ENCODE data around the gene PIK3C2G.

The PIK3C2G gene

DNA sequence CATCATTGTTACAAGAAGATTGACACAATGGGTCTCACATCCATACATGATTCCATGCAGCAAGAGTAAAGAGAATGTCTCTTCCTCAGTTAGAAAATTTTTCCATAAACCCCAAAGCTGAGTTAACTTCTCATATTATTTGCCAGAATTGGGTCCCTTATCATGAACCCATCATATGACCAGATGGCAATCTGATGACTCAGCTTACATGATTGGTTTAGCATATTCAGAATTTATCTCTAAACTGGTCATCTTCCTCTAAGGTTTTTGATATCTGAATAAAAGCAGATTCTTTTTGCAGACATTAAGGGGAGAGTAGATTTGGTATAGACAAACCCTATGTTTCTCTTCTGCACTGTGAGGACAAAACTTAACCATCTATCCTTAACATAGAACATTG lies 174.9 kb downstream of the PIK3C2G start:
- Mint-ChIP-seq H3K36me3 (ENCODE audit: low read depth) (no peaks in the 10 kb centered on the region), H3K4me3 (no peak overlapping the region), H3K9me3 (peaks cover 3% of the 10 kb centered on the region), H3K27ac (no peak overlapping the region), H3K27me3 (no peaks in the 10 kb centered on the region), H3K4me1 (ENCODE audit: low read depth) (no peaks in the 10 kb centered on the region)

DNA sequence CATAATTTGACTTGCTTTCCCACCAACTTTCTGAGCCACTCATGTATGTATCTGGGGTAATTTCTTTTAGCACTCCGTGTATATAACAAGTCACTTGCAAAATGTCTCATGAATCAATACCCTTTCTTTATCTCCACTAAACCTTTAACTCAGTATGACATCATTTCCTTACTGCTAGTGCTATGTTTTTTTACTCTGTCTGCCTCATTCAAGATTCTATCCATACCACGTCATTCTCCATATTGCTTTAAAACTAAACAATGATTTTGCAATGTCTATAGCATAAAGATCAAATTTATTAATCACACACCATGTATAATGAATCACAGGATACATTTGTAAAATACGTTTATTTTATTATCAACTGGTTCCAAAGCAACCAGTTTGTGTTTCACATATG lies 178.2 kb downstream of the PIK3C2G start:
- Mint-ChIP-seq H3K9me3 (peaks cover 3% of the 10 kb centered on the region), H3K27me3 (no peaks in the 10 kb centered on the region), H3K27ac (no peak overlapping the region), H3K36me3 (ENCODE audit: low read depth) (no peaks in the 10 kb centered on the region), H3K4me1 (ENCODE audit: low read depth) (no peaks in the 10 kb centered on the region), H3K4me3 (no peak overlapping the region)

DNA sequence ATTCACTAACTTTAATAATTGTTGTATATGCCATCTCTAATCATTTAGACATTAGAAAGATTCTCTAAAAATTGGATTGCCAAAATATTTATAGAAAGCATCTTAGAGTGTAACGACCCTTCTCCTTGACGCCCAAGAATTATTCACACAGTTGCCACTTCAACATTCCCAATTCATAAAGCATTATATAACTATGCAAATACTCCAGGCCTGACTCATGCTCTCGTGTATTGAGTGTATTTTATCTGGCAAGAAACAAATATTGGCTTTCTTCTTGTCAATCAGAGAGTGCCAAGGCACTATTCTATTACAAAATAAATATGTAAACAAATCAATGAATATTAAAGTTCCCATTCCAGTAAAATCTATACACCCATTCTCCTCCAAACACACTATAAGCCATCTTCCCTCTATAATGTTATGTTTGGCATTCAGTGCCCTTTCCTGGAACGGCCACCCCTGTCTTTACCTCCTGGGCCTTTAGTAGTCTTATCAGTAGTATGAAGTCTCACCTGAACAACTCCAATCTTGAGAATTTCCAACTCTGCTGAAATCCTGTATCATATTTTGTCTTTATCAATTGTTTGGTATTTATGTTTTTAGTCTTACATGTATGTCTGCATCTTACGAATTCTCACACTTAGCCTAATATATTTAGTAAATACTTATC lies 182.6 kb downstream of the PIK3C2G start:
- Mint-ChIP-seq H3K36me3 (ENCODE audit: low read depth) (no peaks in the 10 kb centered on the region), H3K9me3 (peaks cover 3% of the 10 kb centered on the region), H3K27me3 (no peaks in the 10 kb centered on the region), H3K4me1 (ENCODE audit: low read depth) (no peaks in the 10 kb centered on the region), H3K4me3 (no peak overlapping the region), H3K27ac (no peak overlapping the region)

DNA sequence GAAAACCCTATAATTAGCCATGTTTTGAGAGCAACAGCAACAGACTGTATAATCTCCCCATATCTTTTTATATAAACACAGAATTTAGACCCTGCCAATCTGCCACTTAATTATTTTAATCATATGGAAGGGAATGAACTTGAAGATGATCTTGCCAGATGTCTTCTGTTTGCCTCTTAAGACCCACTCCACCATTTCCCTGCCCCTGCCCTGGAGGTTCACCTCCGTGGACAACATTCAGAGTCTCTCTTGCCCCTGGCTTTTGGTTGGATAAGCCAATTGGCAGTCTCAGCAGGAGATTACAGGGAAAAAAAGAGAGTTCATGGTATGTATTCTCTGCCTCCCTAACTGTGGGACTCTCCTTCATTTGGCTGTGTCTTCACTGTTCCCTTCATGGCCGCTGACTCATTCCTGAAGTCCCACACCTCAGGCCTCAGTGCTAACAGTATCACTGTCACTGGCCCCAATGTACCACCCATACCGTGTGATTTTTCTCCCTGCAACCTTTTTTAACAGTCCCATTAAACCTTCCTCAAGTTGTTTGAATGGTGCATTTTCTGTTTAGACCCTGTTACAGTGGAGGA lies 184.8 kb downstream of the PIK3C2G start:
- Mint-ChIP-seq H3K27ac (no peak overlapping the region), H3K27me3 (no peaks in the 10 kb centered on the region), H3K4me1 (ENCODE audit: low read depth) (no peaks in the 10 kb centered on the region), H3K36me3 (ENCODE audit: low read depth) (no peaks in the 10 kb centered on the region), H3K9me3 (peaks cover 3% of the 10 kb centered on the region), H3K4me3 (no peak overlapping the region)

DNA sequence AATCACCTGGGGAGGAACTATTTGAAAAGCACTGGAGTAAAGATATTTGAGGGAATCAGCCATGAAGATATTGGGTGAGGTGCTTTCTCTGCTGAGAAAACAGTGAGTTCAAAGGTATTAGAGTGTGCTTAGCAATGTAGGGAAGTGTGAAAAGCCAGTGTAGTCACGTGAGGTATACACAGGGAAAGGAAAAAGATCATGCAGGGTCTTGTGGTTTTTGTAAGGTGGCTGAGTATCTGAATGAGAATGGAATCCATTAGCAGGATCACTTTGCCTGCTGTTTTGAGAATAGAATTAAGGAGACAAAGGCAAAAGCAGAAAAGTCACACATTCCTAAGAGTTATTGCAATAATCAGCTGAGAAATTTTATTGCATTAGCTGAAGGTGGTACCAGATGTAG lies 193.0 kb downstream of the PIK3C2G start:
- Mint-ChIP-seq H3K36me3 (ENCODE audit: low read depth) (no peaks in the 10 kb centered on the region), H3K27ac (no peak overlapping the region), H3K4me3 (no peak overlapping the region), H3K4me1 (ENCODE audit: low read depth) (no peaks in the 10 kb centered on the region), H3K27me3 (no peaks in the 10 kb centered on the region), H3K9me3 (peaks cover 13% of the 10 kb centered on the region)

DNA sequence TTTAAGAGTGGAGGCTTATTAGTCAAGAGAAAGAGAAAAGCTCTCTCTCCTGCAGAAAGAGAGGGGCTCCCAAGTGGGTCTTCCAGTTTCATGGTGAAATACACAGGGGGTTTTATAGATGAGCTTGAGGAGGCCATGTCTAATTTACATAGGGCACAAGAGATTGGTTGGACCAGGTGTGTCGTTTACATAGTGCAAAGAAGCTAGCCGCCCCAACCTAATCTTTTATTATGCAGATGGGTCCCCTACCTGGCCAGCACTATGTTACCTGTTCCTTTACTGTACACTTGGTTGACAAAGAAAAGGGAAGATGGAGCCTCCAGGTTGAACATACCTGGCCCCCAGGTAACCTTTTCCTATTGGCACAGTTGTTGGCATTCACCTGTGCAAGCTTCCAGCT lies 195.0 kb downstream of the PIK3C2G start:
- H3K27ac Mint-ChIP-seq, result no peak overlapping the region
- H3K9me3 Mint-ChIP-seq, result peaks cover 10% of the 10 kb centered on the region
- H3K36me3 Mint-ChIP-seq (ENCODE audit: low read depth), result no peaks in the 10 kb centered on the region
- no peaks in the 10 kb centered on the region for H3K4me1 Mint-ChIP-seq (ENCODE audit: low read depth)
- H3K4me3 Mint-ChIP-seq, result no peak overlapping the region
- H3K27me3 Mint-ChIP-seq, result no peaks in the 10 kb centered on the region

DNA sequence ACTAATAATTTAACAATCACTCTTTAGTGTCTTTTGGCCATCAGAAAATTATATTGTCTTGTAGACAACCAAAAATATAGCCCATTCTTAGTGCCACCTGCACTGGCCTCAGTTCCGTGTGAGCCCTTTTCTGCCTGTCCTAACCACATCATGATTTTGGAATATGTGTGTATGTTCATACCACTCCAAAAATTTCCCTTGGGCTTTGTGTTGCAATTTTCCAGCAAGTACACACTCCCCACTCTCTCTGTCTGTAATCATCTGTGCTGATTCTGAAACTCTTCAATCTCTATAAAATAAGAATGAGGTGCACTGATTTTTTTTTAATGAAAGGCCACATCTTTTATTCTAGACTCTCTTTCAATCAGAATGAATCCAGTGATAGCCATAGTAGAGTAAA lies 196.0 kb downstream of the PIK3C2G start:
- Mint-ChIP-seq H3K27me3 (no peaks in the 10 kb centered on the region), H3K9me3 (peaks cover 8% of the 10 kb centered on the region), H3K4me1 (ENCODE audit: low read depth) (no peaks in the 10 kb centered on the region), H3K36me3 (ENCODE audit: low read depth) (no peaks in the 10 kb centered on the region), H3K27ac (no peak overlapping the region), H3K4me3 (no peak overlapping the region)

DNA sequence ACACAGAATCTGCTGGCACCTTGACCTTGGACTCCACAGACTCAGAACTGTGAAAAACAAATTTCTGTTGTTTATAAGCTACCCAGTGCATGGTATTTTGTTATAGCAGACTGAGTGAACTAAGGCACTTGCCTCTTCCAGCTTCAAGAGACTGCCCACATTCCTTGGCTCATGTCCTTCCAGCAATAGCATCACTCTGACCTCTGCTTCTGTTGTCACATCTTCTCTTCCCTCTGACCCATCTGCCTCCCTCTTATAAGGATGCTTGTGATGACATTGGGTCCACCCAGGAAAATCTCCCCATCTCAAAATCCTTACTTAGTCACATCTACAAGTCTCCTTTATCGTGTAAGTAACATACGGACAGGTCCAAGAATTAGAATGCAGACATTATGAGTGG lies 200.4 kb downstream of the PIK3C2G start:
- Mint-ChIP-seq H3K36me3 (ENCODE audit: low read depth) (no peaks in the 10 kb centered on the region), H3K27ac (no peak overlapping the region), H3K4me3 (no peak overlapping the region), H3K4me1 (ENCODE audit: low read depth) (no peaks in the 10 kb centered on the region), H3K27me3 (no peaks in the 10 kb centered on the region), H3K9me3 (peaks cover 6% of the 10 kb centered on the region)

DNA sequence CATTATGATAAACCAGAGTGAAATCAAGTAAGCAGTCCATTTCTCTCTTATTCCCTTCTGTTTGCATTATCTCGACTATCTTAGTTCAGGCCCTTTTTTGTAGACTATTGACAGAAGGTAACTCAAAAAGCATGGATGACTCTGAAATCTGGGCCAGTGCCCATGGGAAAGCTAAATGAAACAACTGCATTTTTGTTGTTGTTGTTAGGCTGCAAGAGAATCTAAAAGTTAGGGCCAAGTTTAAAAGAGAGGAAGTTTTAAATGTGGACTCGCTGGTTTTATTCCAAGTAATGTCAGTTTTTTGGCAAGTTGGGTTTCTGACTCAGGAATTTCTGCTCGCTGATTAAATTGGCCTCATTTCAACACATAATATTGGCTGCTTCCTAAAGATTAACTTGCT lies 201.1 kb downstream of the PIK3C2G start:
- Mint-ChIP-seq H3K27me3 (no peaks in the 10 kb centered on the region), H3K9me3 (peaks cover 6% of the 10 kb centered on the region), H3K36me3 (ENCODE audit: low read depth) (no peaks in the 10 kb centered on the region), H3K4me1 (ENCODE audit: low read depth) (no peaks in the 10 kb centered on the region), H3K4me3 (no peak overlapping the region), H3K27ac (no peak overlapping the region)

DNA sequence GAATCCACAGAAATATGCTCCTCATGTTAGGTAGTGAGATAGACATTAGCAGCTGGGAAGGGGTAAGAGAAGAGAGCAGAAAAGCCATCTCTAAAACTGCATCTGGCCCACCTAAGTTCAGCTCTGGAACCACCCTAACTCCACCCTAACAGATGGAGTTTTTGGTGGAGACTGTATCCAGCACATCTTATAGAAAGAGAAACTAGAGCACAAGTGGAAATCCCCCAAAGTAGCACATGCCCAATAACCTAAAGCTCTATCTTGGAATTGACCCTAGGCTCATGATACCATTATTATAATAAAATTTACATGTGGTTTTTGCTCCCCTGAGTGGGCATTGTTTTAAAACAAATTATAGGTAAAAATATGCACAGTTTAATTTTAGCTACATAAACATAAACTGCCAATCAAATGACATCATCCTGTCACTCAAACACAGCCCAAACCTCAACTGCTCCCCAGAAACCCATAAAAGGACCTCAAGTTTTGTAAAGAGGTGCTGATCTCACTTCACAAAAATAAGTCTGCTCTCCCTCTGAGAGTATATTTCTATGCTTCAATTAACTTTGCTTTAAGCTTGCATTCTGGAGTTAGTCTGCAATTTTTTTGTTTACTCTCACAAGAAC lies 206.4 kb downstream of the PIK3C2G start:
- H3K27me3 Mint-ChIP-seq, result no peaks in the 10 kb centered on the region
- H3K4me1 Mint-ChIP-seq (ENCODE audit: low read depth), result no peaks in the 10 kb centered on the region
- H3K4me3 Mint-ChIP-seq, result no peak overlapping the region
- H3K27ac Mint-ChIP-seq, result no peak overlapping the region
- no peaks in the 10 kb centered on the region for H3K36me3 Mint-ChIP-seq (ENCODE audit: low read depth)
- H3K9me3 Mint-ChIP-seq, result peaks cover 6% of the 10 kb centered on the region

DNA sequence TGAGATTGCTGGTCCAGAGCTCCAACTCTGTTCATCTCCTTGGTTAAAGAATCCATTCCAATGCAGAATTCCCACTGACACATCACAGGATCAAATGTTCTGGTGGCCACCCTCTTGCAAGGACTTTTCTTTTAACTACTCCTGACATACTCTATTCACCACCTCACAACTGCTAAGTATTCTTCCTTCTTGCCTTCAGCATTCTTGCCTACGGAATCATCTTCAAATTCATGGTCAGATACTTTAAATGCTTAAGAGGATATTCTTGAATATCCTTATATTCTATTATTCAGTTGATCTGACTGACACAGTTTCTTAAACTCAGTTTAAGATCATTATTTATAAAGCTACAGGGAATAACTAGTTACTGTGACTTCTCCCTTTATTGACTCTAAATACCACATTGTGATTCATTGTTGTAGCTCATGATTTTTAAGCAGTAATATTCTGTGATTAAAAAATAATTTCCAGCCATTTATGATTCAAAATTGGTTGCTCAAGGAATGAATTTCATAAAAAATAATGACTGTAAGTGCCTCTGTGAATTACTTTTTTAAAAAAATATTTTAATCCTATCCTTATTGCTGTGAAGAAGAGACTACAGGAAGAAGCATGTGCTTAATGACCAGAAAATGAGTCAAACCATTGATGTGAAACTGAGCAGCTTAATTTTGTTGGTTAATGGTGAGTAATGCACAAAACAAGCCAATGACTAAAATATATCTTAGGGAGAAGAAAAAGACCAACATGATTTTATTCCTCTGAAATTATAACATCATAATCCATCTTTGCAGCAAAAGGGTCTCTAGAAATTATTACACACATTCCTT lies 207.1 kb downstream of the PIK3C2G start:
- H3K36me3 Mint-ChIP-seq (ENCODE audit: low read depth), result no peaks in the 10 kb centered on the region
- no peaks in the 10 kb centered on the region for H3K27me3 Mint-ChIP-seq
- no peaks in the 10 kb centered on the region for H3K4me1 Mint-ChIP-seq (ENCODE audit: low read depth)
- no peak overlapping the region for H3K27ac Mint-ChIP-seq
- H3K4me3 Mint-ChIP-seq, result no peak overlapping the region
- peaks cover 6% of the 10 kb centered on the region for H3K9me3 Mint-ChIP-seq

DNA sequence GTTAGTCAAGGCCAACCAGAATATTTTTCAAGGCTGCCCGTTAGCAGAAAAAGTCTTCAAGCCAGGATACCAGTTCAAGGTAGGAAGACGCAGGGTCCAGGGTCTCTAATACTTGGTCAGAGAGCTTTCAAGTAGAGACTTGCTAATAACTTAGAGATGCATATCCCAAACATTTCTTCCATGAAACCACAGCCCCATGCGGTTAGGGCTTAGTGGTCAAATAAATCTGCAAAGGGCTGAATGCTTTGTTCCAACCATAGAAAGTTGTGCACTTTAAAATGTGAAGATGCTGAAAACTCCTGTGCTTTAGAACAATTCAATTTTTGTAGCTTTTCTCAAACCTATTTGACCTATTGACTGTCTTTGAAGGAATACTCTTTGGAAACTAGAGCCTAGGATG lies 208.9 kb downstream of the PIK3C2G start:
- H3K27me3 Mint-ChIP-seq, result no peaks in the 10 kb centered on the region
- H3K9me3 Mint-ChIP-seq, result peaks cover 6% of the 10 kb centered on the region

DNA sequence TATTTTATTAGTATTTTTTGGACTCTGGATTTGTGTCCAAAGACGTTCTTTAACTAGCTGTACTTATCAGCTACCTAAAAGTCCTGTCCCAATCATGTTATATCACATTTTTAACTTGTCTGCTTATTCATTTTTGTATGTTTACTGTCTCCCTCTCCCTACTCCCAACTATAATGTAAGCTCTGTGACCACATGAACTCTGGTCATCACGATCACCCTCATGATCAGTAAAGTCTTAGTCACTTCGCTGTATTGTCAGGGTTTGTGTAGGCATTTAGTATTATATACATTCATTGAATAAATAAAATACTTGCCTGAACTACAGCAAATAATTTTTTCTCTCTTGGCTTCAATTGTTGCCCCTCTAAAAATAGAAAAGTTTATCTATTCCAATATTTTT lies 211.0 kb downstream of the PIK3C2G start:
- Mint-ChIP-seq H3K4me3 (no peak overlapping the region), H3K9me3 (no peaks in the 10 kb centered on the region), H3K27ac (no peak overlapping the region), H3K4me1 (ENCODE audit: low read depth) (no peaks in the 10 kb centered on the region), H3K36me3 (ENCODE audit: low read depth) (no peaks in the 10 kb centered on the region), H3K27me3 (no peaks in the 10 kb centered on the region)

More for the DNA sequence above, 208.9 kb downstream of the PIK3C2G start:
- Mint-ChIP-seq H3K27ac (no peak overlapping the region), H3K4me3 (no peak overlapping the region), H3K4me1 (ENCODE audit: low read depth) (no peaks in the 10 kb centered on the region), H3K36me3 (ENCODE audit: low read depth) (no peaks in the 10 kb centered on the region)

DNA sequence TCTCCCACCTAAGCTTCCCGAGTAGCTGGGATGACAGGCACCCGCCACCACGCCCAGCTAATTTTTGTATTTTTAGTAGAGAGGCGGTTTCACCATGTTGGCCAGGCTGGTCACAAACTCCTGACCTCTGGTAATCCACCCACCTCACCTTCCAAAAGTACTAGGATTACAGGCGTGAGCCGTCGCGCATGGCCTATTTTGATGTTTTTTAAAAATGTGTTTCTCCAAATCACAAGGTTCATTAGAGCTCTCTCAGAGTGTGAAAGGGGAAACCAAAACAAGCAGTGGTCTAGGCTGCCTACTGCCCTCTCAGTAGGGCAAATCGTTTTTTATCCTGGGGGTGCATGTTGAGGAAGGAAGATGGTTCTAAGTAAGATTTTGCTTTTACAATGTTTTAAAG lies 211.5 kb downstream of the PIK3C2G start:
- Mint-ChIP-seq H3K36me3 (ENCODE audit: low read depth) (no peaks in the 10 kb centered on the region), H3K9me3 (no peaks in the 10 kb centered on the region), H3K4me3 (no peak overlapping the region), H3K27me3 (no peaks in the 10 kb centered on the region), H3K27ac (no peak overlapping the region), H3K4me1 (ENCODE audit: low read depth) (no peaks in the 10 kb centered on the region)

DNA sequence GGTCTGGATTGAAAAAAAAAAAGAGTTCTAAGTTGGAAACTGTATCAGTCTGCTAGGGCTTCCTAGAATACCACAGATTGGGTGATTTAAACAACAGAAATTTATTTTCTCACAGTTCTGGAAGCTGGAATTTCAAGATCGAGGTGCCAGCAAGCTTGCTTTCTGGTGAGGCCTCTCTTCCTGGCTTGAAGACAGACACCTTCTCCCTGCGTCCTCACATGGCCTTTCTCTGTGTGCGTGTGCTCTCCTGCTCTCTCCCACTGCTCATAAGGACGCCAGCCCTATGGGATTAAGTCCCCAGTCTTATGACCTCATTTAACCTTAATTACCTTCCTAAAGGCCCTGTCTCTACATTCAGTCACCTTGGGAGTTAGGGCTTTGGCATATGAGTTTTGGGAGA lies 215.5 kb downstream of the PIK3C2G start:
- Mint-ChIP-seq H3K4me1 (ENCODE audit: low read depth) (no peaks in the 10 kb centered on the region), H3K27ac (no peak overlapping the region), H3K36me3 (ENCODE audit: low read depth) (no peaks in the 10 kb centered on the region), H3K4me3 (no peak overlapping the region), H3K9me3 (peaks cover 4% of the 10 kb centered on the region), H3K27me3 (no peaks in the 10 kb centered on the region)

All from stimulated activated naive CD8-positive, alpha-beta T cell treated with anti-CD3 and anti-CD28 coated beads, Interleukin-15, Interleukin-2, amounts not matched to agents 100 ng/mL and 50 ng/mL, for 24 hours (primary cell).